Stimulated activated CD4-positive, alpha-beta T cell treated with anti-CD3 and anti-CD28 coated beads, TNF-alpha, amount 100 ng/mL, for 1 hour (primary cell): ENCODE results near the gene DEFB131B.
"Not testable (repeated sequence)": the region's sequence is repeated elsewhere in the genome, so short reads cannot be mapped to it uniquely, and the experiment has no call there.

ENCODE experiments used
- DNase-seq, 3 donors: peaks; one replicate each; pipeline ENCODE4 v3.0.0-alpha.2; 2020; ENCODE audit warnings: low read depth in 3 of 3, low spot score in 1 of 3

The DEFB131B gene, protein sequence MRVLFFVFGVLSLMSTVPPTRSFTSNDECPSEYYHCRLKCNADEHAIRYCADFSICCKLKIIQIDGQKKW

DNA sequence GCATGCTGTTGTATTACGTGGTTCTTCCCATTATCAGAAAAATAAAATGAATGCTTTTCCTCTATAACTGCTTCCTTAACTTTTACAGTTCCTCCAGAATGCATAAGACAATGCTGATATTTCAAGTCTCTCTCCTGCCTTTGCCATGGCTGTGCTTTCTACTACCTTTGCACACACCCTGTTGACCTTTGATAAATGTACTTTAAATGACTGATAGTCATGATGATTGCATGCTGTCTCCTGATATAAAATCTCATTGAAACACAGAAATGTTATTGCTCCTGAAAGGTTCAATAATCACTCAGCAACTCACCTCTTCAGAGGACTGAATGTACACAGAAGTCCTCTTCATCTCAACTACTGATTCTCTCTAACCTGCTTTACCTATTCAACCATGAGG lies at the start of gene DEFB131B:
Gene DEFB131B, plus strand, starts transcription at position 395 of the 400 bp plus-strand sequence. Its CDS starts 0 bp downstream, at position 395.
- DNase-seq = not testable (repeated sequence)

DNA sequence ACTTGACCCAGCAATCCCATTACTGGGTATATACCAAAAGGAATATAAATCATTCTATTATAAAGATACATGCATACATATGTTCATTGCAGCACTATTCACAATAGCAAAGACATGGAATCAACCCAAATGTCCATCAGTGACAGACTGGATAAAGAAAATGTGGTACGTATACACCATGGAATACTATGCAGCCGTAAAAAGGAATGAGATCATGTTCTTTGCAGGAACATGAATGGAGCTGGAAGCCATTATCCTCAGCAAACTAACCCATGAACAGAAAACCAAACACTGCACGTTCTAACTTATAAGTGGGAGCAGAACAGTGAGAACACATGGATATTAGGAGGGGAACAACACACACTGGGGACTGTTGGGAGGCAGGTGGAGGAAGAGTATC lies 49.0 kb upstream of the DEFB131B start:
- DNase-seq = not testable (repeated sequence)

DNA sequence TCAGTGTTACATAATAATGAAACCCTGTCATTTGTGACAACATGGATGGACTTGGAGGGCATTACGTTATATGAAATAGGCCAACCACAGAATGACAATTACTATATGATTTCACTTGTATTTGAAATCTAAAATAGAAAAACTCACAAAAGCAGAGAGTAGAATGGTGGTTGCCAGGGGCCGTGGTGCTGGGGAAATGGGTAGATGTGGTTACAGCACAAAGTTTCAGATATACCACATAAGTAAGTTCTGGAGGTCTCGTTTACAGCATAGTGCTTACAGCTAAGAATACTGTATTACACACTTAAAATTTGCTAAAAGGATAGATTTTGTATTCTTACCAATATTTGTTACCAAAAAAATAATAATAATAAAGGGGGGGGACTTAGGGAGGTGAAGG lies 48.6 kb upstream of the DEFB131B start:
- DNase-seq = not testable (repeated sequence)

DNA sequence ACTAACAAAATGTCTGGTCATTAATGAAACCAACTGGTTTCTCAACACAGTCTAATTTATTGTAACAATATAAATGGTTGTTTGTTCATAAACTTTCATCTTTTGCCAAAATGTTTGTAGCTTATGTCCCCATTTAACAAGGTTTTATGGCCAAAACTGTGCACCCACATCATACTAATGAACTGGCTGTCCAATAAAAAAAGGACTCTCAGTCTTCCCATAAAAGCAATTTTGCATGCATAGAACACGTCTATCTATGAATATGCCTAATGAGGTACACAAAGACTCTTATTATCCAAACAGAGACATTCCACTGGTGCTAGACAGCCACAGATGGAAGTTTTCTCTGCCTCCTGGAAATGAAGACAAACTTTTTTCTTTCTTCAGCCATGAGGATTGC lies 45.4 kb upstream of the DEFB131B start, which contains the start of gene DEFB108B:
Gene DEFB108B, plus strand, starts transcription at position 390 of the 400 bp plus-strand sequence. Its CDS starts 0 bp downstream, at position 390.
- DNase-seq = not testable (repeated sequence)

DNA sequence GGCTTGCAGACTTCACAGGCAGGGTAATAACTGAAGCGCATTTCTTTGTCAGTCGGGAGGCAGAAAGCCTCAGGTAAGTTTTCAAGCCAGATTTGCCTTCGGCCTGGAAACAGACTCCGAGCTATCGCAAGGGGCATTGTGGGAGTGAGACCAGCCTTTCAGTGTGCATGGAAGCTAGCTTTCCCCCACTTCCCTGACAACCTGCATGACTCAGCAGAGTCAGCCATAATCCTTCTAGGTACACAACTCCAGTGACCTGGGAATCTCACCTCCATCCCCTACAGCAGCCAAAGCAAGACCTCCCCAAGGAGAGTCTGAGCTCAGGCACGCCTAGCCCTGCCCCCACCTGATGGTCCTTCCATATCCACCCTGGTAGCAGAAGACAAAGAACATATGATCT lies 35.5 kb upstream of the DEFB131B start:
- DNase-seq = not testable (repeated sequence)

DNA sequence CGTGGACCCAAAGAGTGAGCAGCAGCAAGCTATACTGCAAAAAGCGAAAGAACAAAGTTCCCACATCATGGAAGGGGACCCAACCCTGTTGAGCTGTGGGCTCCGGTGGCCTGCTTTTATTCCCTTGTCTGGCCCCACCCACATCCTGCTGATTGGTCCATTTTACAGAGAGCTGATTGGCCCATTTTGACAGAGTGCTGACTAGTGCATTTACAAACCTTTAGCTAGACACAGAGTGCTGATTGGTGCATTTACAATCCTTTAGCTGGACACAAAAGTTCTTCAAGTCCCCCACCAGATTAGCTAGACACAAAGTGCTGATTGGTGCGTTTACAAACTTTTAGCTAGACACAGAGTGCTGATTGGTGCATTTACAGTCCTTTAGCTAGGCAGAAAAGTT lies 34.9 kb upstream of the DEFB131B start:
- DNase-seq = not testable (repeated sequence)

DNA sequence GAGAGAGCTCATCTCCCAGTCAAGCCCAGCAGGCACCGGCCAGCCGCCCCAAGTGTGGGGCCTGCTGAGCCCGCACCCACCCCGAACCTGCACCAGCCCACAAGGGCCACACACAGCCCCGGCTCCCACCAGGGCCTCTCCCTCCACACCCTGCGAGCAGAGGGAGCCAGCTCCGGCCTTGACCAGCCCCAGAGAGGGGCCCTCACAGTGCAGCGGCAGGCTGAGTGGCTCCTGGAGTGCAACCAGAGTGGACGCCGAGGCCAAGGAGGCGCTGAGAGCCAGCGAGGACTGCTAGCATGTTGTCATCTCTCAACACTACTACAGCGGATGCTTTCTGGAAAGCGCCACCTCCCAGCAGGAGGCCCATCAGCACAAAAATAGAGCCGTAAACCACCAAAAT lies 34.4 kb upstream of the DEFB131B start:
- no peak for DNase-seq

DNA sequence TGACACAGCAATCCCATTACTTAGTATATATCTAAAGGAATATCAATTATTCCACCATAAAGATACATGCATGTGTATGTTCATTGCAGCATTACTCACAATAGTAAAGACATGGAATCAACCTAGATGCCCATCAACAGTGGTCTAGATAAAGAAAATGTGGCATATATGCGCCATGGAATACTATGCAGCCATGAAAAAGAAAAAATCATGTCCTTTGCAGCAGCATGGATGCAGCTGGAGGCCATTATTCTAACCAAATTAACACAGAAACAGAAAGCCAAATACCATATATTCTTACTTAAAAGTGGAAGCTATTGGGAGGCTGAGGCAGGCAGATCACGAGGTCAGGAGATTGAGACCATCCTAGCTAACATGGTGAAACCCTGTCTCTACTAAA lies 24.4 kb upstream of the DEFB131B start:
- not testable (repeated sequence) for DNase-seq

DNA sequence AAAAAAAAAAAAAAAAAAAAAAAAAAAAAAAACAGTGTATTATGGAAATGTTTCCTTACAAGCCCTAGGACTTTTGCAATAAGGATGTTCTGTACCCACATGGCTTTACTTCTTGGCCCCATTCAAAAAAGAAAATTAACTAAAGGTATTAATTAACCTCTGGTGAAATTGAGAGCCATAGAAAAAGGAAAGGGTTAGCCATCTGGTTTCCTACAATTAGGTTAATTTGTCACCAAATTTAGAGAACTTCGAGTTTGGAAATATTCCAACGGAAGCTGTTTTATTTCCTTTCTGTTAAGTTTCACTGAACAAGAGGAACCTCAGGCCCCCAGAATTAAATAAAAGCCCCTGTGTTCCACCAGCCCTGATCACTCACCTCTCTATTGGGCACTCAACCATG lies 22.4 kb upstream of the DEFB131B start:
- DNase-seq = not testable (repeated sequence)

DNA sequence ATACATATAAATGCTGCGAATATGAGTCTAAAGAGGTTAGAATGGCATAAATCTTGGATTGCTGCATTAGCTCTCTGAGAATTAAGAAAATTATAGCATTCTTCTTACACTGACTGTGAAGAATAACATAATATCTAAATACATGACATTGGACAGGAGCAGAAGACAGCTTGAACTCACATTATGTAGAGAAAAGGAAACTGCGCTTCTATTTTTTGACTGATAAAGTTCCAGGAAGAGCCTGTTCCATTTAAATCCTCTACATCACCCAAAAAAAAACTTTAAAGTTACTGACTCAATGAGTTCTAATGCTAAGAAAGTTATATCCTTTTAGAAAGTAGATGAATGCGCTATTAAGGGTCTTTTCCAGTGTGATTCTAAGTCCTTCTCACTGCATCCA lies 17.4 kb upstream of the DEFB131B start:
- DNase-seq = not testable (repeated sequence)

DNA sequence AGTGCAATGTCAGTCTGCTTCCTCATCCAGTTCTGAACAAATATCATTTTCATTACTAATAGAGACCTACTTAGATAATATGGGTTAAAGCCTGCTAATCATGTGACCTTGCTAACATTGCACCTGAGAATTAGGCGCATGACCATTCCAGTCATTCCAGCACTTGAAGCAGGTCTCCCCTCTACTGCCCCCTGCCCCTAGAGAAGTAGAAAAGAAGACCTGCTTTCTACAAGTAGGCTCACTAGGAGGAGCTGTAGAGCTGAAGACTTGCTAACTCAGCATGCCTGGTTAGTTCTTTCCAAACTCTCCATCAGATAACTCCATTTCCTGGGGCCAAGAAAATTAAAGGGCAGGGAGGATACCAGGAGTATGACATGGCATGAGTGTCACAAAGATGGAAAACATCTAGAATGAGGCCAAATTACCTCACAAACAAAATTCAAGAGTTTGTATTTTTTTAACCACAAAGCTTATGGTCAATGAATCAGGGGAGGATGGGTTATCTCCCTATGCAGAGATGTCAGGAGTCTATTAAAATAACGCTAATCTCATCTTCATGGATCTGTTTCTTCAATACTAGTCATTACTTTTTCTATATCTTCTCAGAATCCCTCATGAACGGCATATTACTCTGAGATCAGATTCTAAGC lies 14.2 kb upstream of the DEFB131B start:
- not testable (repeated sequence) for DNase-seq

DNA sequence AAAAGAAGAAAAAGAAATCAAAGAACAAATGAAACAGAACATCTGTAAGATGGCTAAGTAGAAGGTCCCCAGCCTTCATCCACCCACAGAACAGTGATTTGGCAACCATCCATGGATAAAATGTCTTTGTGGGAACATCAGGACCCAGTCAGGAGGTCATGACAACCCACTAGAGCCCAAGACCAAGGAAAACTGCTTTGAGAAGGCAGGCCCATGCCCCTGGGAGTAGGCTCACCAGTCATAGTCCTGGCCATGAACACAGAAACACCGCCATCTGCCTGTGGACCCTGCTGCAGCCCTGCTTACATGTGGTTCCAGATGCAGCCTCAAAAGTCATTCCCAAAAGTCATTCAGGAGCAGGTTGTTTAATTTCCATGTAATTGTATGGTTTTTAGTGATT lies 11.0 kb upstream of the DEFB131B start:
- DNase-seq = not testable (repeated sequence)

DNA sequence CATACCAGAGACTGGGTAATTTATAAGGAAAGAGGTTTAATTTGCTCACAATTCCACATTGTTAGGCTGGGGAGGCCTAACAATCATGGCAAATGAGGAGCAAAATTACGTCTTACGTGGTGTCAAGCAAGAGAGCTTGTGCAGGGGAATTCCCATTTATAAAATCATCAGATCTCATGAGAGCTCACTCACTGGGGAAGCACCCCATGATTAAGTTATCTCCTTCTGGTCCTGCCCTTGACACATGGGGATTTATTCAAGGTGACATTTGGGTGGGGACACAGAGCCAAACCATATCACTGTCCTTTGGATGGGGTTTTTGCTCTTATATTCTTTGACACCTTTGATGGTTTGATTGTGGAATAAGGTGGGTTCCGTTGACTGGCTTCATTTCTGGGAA lies 8.3 kb upstream of the DEFB131B start:
- DNase-seq = not testable (repeated sequence)

DNA sequence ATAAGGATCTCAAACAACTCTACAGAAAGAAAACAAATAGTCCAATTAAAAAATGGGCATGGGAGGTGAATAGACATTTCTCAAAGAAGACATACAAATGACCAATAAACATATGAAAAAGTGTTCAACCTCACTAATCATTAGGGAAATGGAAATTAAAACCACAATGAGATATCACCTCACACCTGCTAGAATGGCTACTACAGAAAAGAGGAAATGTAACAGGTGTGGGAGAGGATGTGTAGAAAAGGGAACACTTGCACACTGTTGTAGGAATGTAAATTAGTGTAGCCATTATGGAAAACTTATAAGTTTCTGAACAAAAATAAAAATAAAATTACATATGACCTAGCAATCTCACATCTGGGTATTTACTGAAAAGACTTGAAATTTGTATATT lies 7.6 kb upstream of the DEFB131B start:
- not testable (repeated sequence) for DNase-seq

DNA sequence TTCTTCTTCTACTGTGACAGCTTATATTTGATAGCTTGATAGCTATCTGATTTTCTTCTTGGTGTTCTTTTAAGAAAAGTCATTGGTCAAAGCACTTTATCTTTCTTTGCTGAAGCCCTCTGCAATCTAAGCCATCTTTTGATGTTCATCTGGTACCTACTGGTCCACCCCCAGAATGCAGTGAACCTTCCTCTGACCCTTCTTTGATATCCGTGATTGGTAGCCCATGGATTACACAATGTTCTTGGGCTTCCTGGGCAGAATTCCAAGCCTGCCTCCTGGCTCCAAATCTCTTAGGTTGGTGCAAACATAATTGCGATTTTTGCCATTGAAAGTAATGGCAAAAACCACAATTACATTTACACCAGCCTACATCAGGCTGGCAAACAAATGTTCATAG lies 2.0 kb upstream of the DEFB131B start:
- not testable (repeated sequence) for DNase-seq

DNA sequence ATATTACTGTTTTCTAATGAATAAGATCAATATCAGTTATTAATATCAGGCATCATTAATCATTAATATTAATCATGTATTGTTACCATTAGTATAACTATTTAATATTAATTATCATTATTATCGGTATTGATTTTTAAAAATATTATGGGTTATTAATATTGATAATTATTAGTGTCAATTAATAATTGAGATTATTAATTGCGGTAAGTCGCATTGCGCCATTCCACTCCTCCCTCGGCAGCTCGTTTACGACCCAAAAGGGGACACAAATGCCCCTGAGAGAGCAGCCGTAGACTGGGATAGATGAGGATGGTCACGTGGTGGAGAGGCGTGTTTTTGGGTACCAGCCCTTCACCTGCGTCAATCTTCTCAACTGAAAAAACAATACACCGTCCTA lies 7.6 kb downstream of the DEFB131B start:
- not testable (repeated sequence) for DNase-seq

DNA sequence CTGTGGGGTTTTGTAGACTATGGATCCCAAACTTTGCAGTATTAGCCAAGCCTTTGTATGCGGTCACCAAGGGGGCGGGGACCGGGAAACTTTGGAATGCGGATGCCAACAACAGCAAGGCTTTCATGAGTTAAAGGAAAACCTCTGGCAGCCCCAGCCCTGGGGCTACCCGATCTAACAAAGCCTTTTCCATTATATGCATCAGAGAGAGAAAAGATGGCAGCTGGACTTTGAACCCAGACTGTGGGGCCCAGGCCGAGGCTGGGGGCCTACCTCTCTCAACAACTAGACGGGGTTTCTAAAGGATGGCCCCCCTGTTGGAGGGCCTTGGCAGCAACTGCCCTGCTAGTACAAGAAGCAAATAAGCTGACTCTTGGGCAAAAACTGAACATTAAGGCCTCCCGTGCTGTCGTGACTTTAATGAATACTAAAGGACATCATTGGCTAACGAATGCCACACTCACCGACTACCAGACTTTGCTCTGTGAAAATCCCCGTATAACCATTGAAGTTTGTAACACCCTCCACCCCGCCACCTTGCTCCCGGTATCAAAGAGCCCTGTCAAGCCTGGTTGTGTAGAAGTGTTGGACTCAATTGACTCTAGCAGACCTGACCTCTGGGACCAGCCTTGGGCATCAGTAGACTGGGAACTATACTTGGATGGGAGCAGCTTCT lies 10.2 kb downstream of the DEFB131B start:
- DNase-seq = not testable (repeated sequence)

DNA sequence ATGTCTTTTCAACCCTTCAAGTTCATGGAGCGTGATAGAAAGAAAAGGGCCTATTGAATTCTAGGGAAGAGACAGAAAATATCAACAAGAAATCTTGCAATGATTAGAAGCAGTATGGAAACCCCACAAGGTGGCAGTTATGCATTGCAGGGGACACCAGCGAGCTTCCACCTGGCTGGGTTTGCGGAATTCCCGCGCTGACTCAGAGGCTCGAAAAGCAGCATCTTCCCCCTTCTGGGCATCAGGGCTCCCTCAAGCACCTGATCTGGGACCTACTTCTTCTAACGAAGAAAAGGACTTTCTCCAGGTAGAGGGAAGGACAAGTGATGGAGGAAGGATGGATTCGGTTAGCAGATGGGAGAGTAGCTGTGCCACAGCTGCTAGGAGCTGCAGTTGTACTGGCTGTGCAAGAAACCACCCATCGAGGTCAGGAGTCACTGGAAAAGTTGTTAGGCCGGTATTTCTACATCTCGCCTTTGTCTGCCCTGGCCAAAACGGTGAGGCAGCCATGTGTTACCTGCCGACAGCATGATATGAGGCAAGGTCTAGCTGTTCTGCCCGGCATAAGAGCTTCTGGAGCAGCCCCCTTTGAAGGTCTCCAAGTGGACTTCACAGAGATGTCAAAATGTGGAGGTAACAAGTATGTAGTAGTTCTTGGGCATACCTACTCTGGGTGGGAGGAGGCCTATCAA lies 11.1 kb downstream of the DEFB131B start:
- DNase-seq = not testable (repeated sequence)

DNA sequence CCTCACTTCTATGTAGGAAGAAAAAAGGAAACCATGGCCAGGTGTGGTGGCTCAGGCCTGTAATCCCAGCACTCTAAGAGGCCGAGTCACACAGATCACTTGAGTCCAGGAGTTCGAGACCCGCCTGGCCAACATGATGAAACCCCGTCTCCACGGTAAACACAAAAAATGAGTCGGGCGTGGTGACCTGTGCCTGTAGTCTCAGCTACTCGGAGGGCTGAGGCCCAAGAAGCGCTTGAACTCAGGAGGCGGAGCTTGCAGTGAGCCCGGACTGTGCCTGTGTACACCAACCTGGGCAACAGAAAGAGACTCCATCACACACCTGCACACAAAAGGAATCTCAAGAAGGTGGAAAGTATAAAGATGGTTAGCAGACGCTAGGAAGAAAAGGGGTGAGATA lies 17.7 kb downstream of the DEFB131B start:
- no peak for DNase-seq

DNA sequence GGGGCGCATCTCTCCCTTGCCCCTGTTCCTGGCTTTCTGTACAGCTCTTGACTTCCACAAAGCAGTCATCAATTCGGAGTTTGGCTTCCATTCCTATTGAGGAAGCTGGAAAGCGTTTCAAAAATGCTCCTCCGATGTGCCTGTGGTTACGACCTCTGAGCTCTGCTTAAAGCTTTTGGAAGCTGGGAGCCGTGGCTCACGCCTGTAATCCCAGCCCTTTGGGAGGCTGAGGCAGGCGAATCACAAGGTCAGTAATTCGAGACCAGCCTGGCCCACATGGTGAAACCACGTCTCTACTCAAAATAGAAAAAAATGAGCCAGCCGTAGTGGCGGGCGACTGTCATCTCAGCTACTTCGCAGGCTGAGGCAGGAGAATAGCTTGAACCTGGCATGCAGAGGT lies 22.9 kb downstream of the DEFB131B start:
- not testable (repeated sequence) for DNase-seq

DNA sequence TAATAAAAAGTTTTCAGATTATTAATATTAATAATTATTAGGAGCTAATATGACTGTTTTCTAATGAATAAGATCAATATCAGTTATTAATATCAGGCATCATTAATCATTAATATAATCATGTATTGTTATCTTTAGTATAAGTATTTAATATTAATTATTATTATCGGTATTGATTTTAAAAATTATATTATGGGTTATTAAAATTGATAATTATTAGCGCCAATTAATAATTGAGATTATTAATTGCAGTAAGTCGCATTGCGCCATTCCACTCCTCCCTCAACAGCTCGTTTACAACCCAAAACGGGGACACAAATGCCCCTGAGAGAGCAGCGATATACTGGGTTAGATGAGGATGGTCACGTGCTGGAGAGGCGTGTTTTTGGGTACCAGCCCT lies 30.0 kb downstream of the DEFB131B start:
- DNase-seq = no peak

DNA sequence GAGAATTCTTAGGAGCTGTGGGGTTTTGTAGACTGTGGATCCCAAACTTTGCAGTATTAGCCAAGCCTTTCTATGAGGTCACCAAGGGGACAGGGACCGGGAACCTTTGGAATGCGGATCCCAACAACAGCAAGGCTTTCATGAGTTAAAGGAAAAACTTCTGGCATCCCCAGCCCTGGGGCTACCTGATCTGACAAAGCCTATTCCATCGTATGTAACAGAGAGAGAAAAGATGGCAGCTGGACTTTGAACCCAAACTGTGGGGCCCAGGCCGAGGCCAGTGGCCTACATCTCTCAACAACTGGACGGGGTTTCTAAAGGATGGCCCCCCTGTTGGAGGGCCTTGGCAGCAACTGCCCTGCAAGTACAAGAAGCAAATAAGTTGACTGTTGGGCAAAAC lies 32.5 kb downstream of the DEFB131B start:
- not testable (repeated sequence) for DNase-seq
